ENCODE data around the gene DNAJC9. TPM values are rescaled to one million over a fixed set of nuclear protein-coding genes. Genes with fewer than 3 reads are reported as not detected.

Gene DNAJC9
- total RNA-seq, 2 donors from 2014 or later, result 5.9 to 9.6 TPM

GRCh38 chr10:73244866-73245477 lies 2.1 kb downstream of the DNAJC9 start:
- Histone ChIP-seq H3K9me3 (no peaks in the 10 kb centered on the region), H3K27me3 (no peaks in the 10 kb centered on the region), H3K4me1 (peaks cover 17% of the 10 kb centered on the region), H3K4me3 (no peak overlapping the region), H3K36me3 (replicated peaks in 1 of 2; ENCODE audit: insufficient read depth in 1 of 2, low read depth in 2 of 2) (peaks cover 0 to 19% of the 10 kb centered on the region in 2 donors), H3K27ac (no peak overlapping the region)
- ATAC-seq (no peak), DNase-seq (no peak)
- WGBS, 2 donors, result 66 to 70% methylated on average over 8 of the region's 8 CpGs
- intact Hi-C loops (cut with DNase I), result no loop called here
- no peak for TF ChIP-seq POLR2A (IDR thresholded peaks at IDR 0.05)
- TF ChIP-seq, protein P1, sequence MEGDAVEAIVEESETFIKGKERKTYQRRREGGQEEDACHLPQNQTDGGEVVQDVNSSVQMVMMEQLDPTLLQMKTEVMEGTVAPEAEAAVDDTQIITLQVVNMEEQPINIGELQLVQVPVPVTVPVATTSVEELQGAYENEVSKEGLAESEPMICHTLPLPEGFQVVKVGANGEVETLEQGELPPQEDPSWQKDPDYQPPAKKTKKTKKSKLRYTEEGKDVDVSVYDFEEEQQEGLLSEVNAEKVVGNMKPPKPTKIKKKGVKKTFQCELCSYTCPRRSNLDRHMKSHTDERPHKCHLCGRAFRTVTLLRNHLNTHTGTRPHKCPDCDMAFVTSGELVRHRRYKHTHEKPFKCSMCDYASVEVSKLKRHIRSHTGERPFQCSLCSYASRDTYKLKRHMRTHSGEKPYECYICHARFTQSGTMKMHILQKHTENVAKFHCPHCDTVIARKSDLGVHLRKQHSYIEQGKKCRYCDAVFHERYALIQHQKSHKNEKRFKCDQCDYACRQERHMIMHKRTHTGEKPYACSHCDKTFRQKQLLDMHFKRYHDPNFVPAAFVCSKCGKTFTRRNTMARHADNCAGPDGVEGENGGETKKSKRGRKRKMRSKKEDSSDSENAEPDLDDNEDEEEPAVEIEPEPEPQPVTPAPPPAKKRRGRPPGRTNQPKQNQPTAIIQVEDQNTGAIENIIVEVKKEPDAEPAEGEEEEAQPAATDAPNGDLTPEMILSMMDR (IDR thresholded peaks at IDR 0.05), result no peak

- TF ChIP-seq POLR2A (IDR thresholded peaks at IDR 0.05), result no peak
- TF ChIP-seq, protein P1 (IDR thresholded peaks at IDR 0.05), result no peak
- H3K27ac ChIP-seq, result no peak overlapping the region
- no peaks in the 10 kb centered on the region for H3K4me1 ChIP-seq
- no peak overlapping the region for H3K4me3 ChIP-seq
- WGBS, 2 donors, result 85 to 94% methylated on average over 2 of the region's 2 CpGs
- ATAC-seq (no peak), DNase-seq (no peak)
- intact Hi-C loops (cut with DNase I), result no loop called here
- peaks cover 0 to 20% of the 10 kb centered on the region in 2 donors for H3K36me3 ChIP-seq (replicated peaks in 1 of 2; ENCODE audit: insufficient read depth in 1 of 2, low read depth in 2 of 2)
- no peaks in the 10 kb centered on the region for H3K9me3 ChIP-seq
- no peaks in the 10 kb centered on the region for H3K27me3 ChIP-seq
These were observed 7.1 kb downstream of the DNAJC9 start for GRCh38 chr10:73239908-73240307.

DNA sequence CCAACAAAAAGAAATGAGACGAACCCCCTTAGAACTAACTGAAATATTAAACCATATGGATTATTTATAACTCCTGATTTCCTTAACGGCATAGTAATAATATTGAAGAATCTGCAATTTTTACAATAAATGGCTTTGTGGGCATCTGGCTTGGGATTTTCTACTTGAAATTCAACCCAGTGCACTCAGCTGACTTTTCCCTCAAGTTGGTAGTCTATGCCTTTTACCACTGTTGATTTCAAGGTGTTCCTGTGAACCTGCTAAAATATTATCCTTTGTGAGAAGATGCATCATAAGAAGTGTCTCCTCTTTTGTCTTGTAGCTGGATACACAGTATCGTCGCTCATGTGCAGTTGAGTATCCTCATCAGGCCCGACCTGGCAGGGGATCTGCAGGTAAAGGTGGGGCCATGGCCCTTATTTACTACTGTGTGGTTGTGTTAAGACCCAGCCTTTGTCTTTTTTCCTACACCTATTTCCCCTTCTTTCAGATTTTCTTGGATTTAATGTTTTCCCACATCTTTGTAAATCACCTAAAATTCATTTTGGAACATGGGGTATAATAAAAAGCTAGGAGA lies 8.0 kb downstream of the DNAJC9 start:
- Histone ChIP-seq H3K4me1 (no peaks in the 10 kb centered on the region), H3K4me3 (no peak overlapping the region), H3K9me3 (no peaks in the 10 kb centered on the region), H3K27ac (no peak overlapping the region), H3K36me3 (replicated peaks in 1 of 2; ENCODE audit: insufficient read depth in 1 of 2, low read depth in 2 of 2) (peaks cover 0 to 20% of the 10 kb centered on the region in 2 donors), H3K27me3 (no peaks in the 10 kb centered on the region)
- TF ChIP-seq, protein P1 (IDR thresholded peaks at IDR 0.05), result no peak
- no peak for TF ChIP-seq POLR2A (IDR thresholded peaks at IDR 0.05)
- ATAC-seq (no peak), DNase-seq (no peak)
- WGBS, 2 donors, result 91 to 94% methylated on average over 5 of the region's 5 CpGs
- intact Hi-C loops (cut with DNase I), result no loop called here

GRCh38 chr10:73234695-73235094 lies 12.4 kb downstream of the DNAJC9 start:
- no peak for ATAC-seq
- Histone ChIP-seq H3K27ac (no peak overlapping the region), H3K4me3 (no peak overlapping the region), H3K36me3 (replicated peaks in 1 of 2; ENCODE audit: insufficient read depth in 1 of 2, low read depth in 2 of 2) (peaks cover 0 to 1% of the 10 kb centered on the region in 2 donors), H3K4me1 (no peaks in the 10 kb centered on the region), H3K9me3 (no peaks in the 10 kb centered on the region), H3K27me3 (no peaks in the 10 kb centered on the region)
- TF ChIP-seq, protein P1 (IDR thresholded peaks at IDR 0.05), result no peak
- no peak for TF ChIP-seq POLR2A (IDR thresholded peaks at IDR 0.05)
- 83% methylated on average over 7 of the region's 7 CpGs for WGBS, 2 donors
- DNase-seq, result no peak
- intact Hi-C loops (cut with DNase I), result no loop called here

DNA sequence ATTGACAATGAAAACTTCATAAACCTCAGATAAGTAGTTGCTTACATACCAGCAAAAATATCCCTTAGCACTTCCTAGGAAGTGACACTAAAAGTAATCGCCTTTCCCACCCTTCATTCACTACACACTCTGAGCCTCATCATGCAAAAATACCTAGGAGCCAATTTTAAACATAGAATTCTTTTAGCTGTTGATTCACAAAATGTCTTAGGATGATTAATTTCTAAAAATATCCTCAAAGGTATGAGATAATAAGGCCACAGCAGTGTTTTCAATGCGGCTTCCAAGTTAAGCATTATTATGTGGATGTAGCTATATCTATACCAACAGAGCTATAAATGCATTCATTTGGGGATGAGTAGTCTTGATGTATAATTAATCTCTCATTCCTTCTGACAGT lies 13.2 kb downstream of the DNAJC9 start:
- ATAC-seq, result no peak
- WGBS, 2 donors, result 83 to 87% methylated on average over 2 of the region's 2 CpGs
- peaks cover 0 to 1% of the 10 kb centered on the region in 2 donors for H3K36me3 ChIP-seq (replicated peaks in 1 of 2; ENCODE audit: insufficient read depth in 1 of 2, low read depth in 2 of 2)

More for the DNA sequence above, 13.2 kb downstream of the DNAJC9 start:
- Histone ChIP-seq H3K27ac (no peak overlapping the region), H3K9me3 (no peaks in the 10 kb centered on the region), H3K4me1 (no peaks in the 10 kb centered on the region), H3K4me3 (no peak overlapping the region), H3K27me3 (no peaks in the 10 kb centered on the region)
- no peak for TF ChIP-seq POLR2A (IDR thresholded peaks at IDR 0.05)
- TF ChIP-seq, protein P1 (IDR thresholded peaks at IDR 0.05), result no peak
- intact Hi-C loops (cut with DNase I), result no loop called here
- DNase-seq, result no peak
